WTC11 (cell line): ENCODE data around the gene FILIP1L. TPM values are rescaled to one million over a fixed set of nuclear protein-coding genes. Genes with fewer than 3 reads are reported as not detected.
A peak's percentile ranks its signal among the peaks of the same experiment; 100 is the strongest.

Source experiments
- ATAC-seq: fragments of 200-7000 bp; cut with Tn5 transposase; 2 replicates; pipeline ENCODE4 v1.10.0; 2021; ENCODE audit warnings: mild to moderate bottlenecking, moderate library complexity
- CTCF ChIA-PET: fragments of 300-600 bp; sonication (Branson Sonifier 250); formaldehyde crosslinking; loops from one replicate; lab custom pipeline; 2021; ENCODE audit warnings: antibody characterized with exemption; lab: Charles Lee
- POLR2A ChIA-PET: fragments of 350-600 bp; sonication (Branson Sonifier 250); formaldehyde crosslinking; loops from one replicate; lab custom pipeline; 2021; ENCODE audit warnings: antibody characterized with exemption; lab: Charles Lee
- DNase-seq: peaks from one replicate; pipeline ENCODE4 v3.0.0; 2021; ENCODE audit warnings: low spot score
- H3K27ac Mint-ChIP-seq: 2 replicates; pipeline ENCODE4 v1.8.0; 2021; ENCODE audit warnings: mixed read lengths
- H3K27me3 Mint-ChIP-seq: 2 replicates; pipeline ENCODE4 v1.8.0; 2021; ENCODE audit warnings: low read depth, mild to moderate bottlenecking, moderate library complexity, mixed read lengths
- H3K36me3 Mint-ChIP-seq: 2 replicates; pipeline ENCODE4 v1.8.0; 2021; ENCODE audit warnings: mixed read lengths
- H3K4me1 Mint-ChIP-seq: 2 replicates; pipeline ENCODE4 v1.8.0; 2022; ENCODE audit warnings: mixed read lengths
- H3K4me3 Mint-ChIP-seq: 2 replicates; pipeline ENCODE4 v1.8.0; 2021; ENCODE audit warnings: mild to moderate bottlenecking, moderate library complexity, mixed read lengths
- H3K9me3 Mint-ChIP-seq: 2 replicates; pipeline ENCODE4 v1.8.0; 2021; ENCODE audit warnings: mixed read lengths
- CREB1 ChIP-seq: sonication (generic); formaldehyde crosslinking; IDR thresholded peaks from 2 replicates; pipeline ENCODE4 v1.8.0; 2023; ENCODE audit warnings: mild to moderate bottlenecking, missing genetic modification reagents
- CREM ChIP-seq: sonication (generic); formaldehyde crosslinking; IDR thresholded peaks from 2 replicates; pipeline ENCODE4 v1.8.1; 2022; ENCODE audit warnings: mild to moderate bottlenecking, missing genetic modification reagents, moderate library complexity
- E2F4 ChIP-seq: sonication (generic); formaldehyde crosslinking; IDR thresholded peaks from 2 replicates; pipeline ENCODE4 v1.8.1; 2022; ENCODE audit warnings: low read depth, mild to moderate bottlenecking, moderate library complexity, missing genetic modification reagents, borderline replicate concordance
- E2F5 ChIP-seq: sonication (generic); formaldehyde crosslinking; IDR thresholded peaks from 2 replicates; pipeline ENCODE4 v1.8.1; 2022; ENCODE audit warnings: mild to moderate bottlenecking, moderate library complexity, missing genetic modification reagents
- ETV6 ChIP-seq: sonication (generic); formaldehyde crosslinking; IDR thresholded peaks from 2 replicates; pipeline ENCODE4 v1.8.1; 2022; ENCODE audit warnings: mild to moderate bottlenecking, missing genetic modification reagents
- FOXK1 ChIP-seq: sonication (generic); formaldehyde crosslinking; IDR thresholded peaks from 2 replicates; pipeline ENCODE4 v1.8.0; 2022; ENCODE audit warnings: mild to moderate bottlenecking, moderate library complexity, missing genetic modification reagents
- IRF1 ChIP-seq: sonication (generic); formaldehyde crosslinking; IDR thresholded peaks from 2 replicates; pipeline ENCODE4 v1.8.0; 2023; ENCODE audit warnings: missing genetic modification reagents
- JUN ChIP-seq: sonication (generic); formaldehyde crosslinking; IDR thresholded peaks from 2 replicates; pipeline ENCODE4 v1.8.0; 2023; ENCODE audit warnings: mild to moderate bottlenecking, missing genetic modification reagents
- NFATC4 ChIP-seq: fragments of 250-450 bp; sonication (Bioruptor Pico); IDR thresholded peaks from 2 replicates; pipeline ENCODE4 v1.9.0; 2021; ENCODE audit warnings: mild to moderate bottlenecking
- NR2C2 ChIP-seq: sonication (generic); formaldehyde crosslinking; IDR thresholded peaks from 2 replicates; pipeline ENCODE4 v1.8.0; 2022; ENCODE audit warnings: mild to moderate bottlenecking, missing genetic modification reagents
- NR3C1 ChIP-seq: sonication (generic); formaldehyde crosslinking; conservative IDR thresholded peaks from 2 replicates; pipeline ENCODE4 v1.8.1; 2023; ENCODE audit warnings: low read depth, mild to moderate bottlenecking, missing genetic modification reagents
- OVOL2 ChIP-seq: fragments of 250-450 bp; sonication (Bioruptor Pico); IDR thresholded peaks from 2 replicates; pipeline ENCODE4 v1.9.0; 2021; ENCODE audit warnings: mild to moderate bottlenecking, borderline replicate concordance
- PREB ChIP-seq: sonication (generic); formaldehyde crosslinking; IDR thresholded peaks from 2 replicates; pipeline ENCODE4 v1.8.1; 2022; ENCODE audit warnings: mild to moderate bottlenecking, missing genetic modification reagents, moderate library complexity, borderline replicate concordance
- PRRX2 ChIP-seq: fragments of 250-450 bp; sonication (Bioruptor Pico); IDR thresholded peaks from 2 replicates; pipeline ENCODE4 v1.8.0; 2021; ENCODE audit warnings: mild to moderate bottlenecking
- RORB ChIP-seq: fragments of 250-450 bp; sonication (Bioruptor Pico); IDR thresholded peaks from 2 replicates; pipeline ENCODE4 v1.9.0; 2021; ENCODE audit warnings: mild to moderate bottlenecking
- SMAD3 ChIP-seq: sonication (generic); formaldehyde crosslinking; IDR thresholded peaks from 2 replicates; pipeline ENCODE4 v1.8.0; 2022; ENCODE audit warnings: missing genetic modification reagents, mild to moderate bottlenecking, borderline replicate concordance
- SOX15 ChIP-seq: fragments of 250-450 bp; sonication (Bioruptor Pico); IDR thresholded peaks from 2 replicates; pipeline ENCODE4 v1.9.0; 2021; ENCODE audit warnings: mild to moderate bottlenecking
- TCF7 ChIP-seq: sonication (generic); formaldehyde crosslinking; IDR thresholded peaks from 2 replicates; pipeline ENCODE4 v1.8.0; 2022; ENCODE audit warnings: mild to moderate bottlenecking, low read depth, missing genetic modification reagents, moderate library complexity
- TEAD1 ChIP-seq: sonication (generic); formaldehyde crosslinking; IDR thresholded peaks from 2 replicates; pipeline ENCODE4 v1.8.0; 2022; ENCODE audit warnings: mild to moderate bottlenecking, missing genetic modification reagents
- TEAD4 ChIP-seq: sonication (generic); formaldehyde crosslinking; IDR thresholded peaks from 2 replicates; pipeline ENCODE4 v1.8.0; 2022; ENCODE audit warnings: mild to moderate bottlenecking, missing genetic modification reagents
- TP53 ChIP-seq: sonication (generic); formaldehyde crosslinking; IDR thresholded peaks from 2 replicates; pipeline ENCODE4 v1.8.1; 2023; ENCODE audit warnings: mild to moderate bottlenecking, missing genetic modification reagents
- ZMAT4 ChIP-seq: fragments of 250-450 bp; sonication (Bioruptor Pico); IDR thresholded peaks from 2 replicates; pipeline ENCODE4 v1.9.0; 2021; ENCODE audit warnings: mild to moderate bottlenecking
- ZNF263 ChIP-seq: sonication (generic); formaldehyde crosslinking; IDR thresholded peaks from 2 replicates; pipeline ENCODE4 v1.8.1; 2022; ENCODE audit warnings: low read depth, mild to moderate bottlenecking, moderate library complexity, missing genetic modification reagents
- ZNF416 ChIP-seq: fragments of 250-450 bp; sonication (Bioruptor Pico); IDR thresholded peaks from 2 replicates; pipeline ENCODE4 v1.9.0; 2021; ENCODE audit warnings: mild to moderate bottlenecking, inconsistent platforms
- ZNF423 ChIP-seq: fragments of 250-450 bp; sonication (Bioruptor Pico); IDR thresholded peaks from 2 replicates; pipeline ENCODE4 v2.1.2; 2022; ENCODE audit warnings: mild to moderate bottlenecking, moderate library complexity
- ZNF425 ChIP-seq: fragments of 250-450 bp; sonication (Bioruptor Pico); conservative IDR thresholded peaks from 2 replicates; pipeline ENCODE4 v1.9.0; 2021; ENCODE audit warnings: mild to moderate bottlenecking
- ZSCAN18 ChIP-seq: fragments of 250-450 bp; sonication (Bioruptor Pico); IDR thresholded peaks from 2 replicates; pipeline ENCODE4 v2.1.2; 2022; ENCODE audit warnings: mild to moderate bottlenecking, moderate library complexity
- total RNA-seq: library from RNA; stranded (reverse); gene quantifications from 3 replicates; pipeline ENCODE4 v1.2.3, GENCODE V29; 2021

FILIP1L gene
- total RNA-seq, 1 experiment from 2014 or later: 0.17 TPM

GRCh38 chr3:100046986-100047385 is 67.3 kb downstream of the FILIP1L start:
- POLR2A ChIA-PET: no interaction called here
- H3K4me1 Mint-ChIP-seq: peaks cover 23% of the 10 kb centered on the region

GRCh38 chr3:100045696-100046095 is 68.6 kb downstream of the FILIP1L start:
- peak; percentile 76 for ATAC-seq
- Mint-ChIP-seq H3K27me3 (no peaks in the 10 kb centered on the region), H3K27ac (no peak overlapping the region; the same call in 1 of the 2 replicates), H3K4me3 (no peak overlapping the region), H3K9me3 (no peaks in the 10 kb centered on the region), H3K4me1 (peaks cover 26% of the 10 kb centered on the region), H3K36me3 (no peaks in the 10 kb centered on the region)
- ChIA-PET CTCF (interaction anchor here (0.9 to 2.1 kb wide), 3 partner anchors 170 to 214 kb away, joined by 3 to 10 read pairs (median 8); no protein-coding TSS in a partner anchor), POLR2A (no interaction called here)
- peak; percentile 21 for DNase-seq
- TF ChIP-seq FOXK1 (CRISPR knock-in tag) (no peak), ZNF263 (no peak), ZMAT4 (CRISPR knock-in tag) (no peak), NR2C2 (CRISPR knock-in tag) (no peak), ZNF425 (CRISPR knock-in tag) (no peak), ETV6 (CRISPR knock-in tag) (no peak), TP53 (CRISPR knock-in tag) (no peak), NFATC4 (CRISPR knock-in tag) (no peak), E2F5 (CRISPR knock-in tag) (no peak), CREM (CRISPR knock-in tag) (no peak), ZNF416 (no peak), SOX15 (CRISPR knock-in tag) (no peak), TEAD1 (no peak), IRF1 (no peak), CREB1 (CRISPR knock-in tag) (no peak)

More at GRCh38 chr3:100046986-100047385, 67.3 kb downstream of the FILIP1L start:
- no peak overlapping the region for H3K27ac Mint-ChIP-seq
- H3K9me3 Mint-ChIP-seq: no peaks in the 10 kb centered on the region
- no peaks in the 10 kb centered on the region for H3K36me3 Mint-ChIP-seq
- H3K27me3 Mint-ChIP-seq: no peaks in the 10 kb centered on the region
- H3K4me3 Mint-ChIP-seq: no peak overlapping the region
- CTCF ChIA-PET: interaction anchor here (1.3 to 1.8 kb wide), 3 partner anchors 22 to 207 kb away, joined by 4 to 7 read pairs (median 5); no protein-coding TSS in a partner anchor
- TF ChIP-seq OVOL2 (CRISPR knock-in tag) (no peak), TCF7 (CRISPR knock-in tag) (no peak), ZSCAN18 (CRISPR knock-in tag) (no peak), ZNF263 (no peak), NR3C1 (CRISPR knock-in tag) (no peak), TEAD4 (CRISPR knock-in tag) (no peak), PREB (no peak), ZNF423 (CRISPR knock-in tag) (no peak), PRRX2 (CRISPR knock-in tag) (no peak), E2F4 (CRISPR knock-in tag) (no peak), E2F5 (CRISPR knock-in tag) (no peak), JUN (CRISPR knock-in tag) (no peak), TP53 (CRISPR knock-in tag) (no peak), SMAD3 (CRISPR knock-in tag) (no peak), RORB (no peak)
- DNase-seq (no peak), ATAC-seq (no peak)
